ENCODE results near the gene FBXL16.

FBXL16 gene

GRCh38 chr16:676913-677312, 28.7 kb downstream of the FBXL16 start:
- no peak for DNase-seq (ENCODE audit: low read depth)

- DNase-seq (ENCODE audit: low read depth), result no peak
Observed at GRCh38 chr16:676565-676902, 29.1 kb downstream of the FBXL16 start.

- no peak for DNase-seq (ENCODE audit: low read depth)
Observed at GRCh38 chr16:675884-676564, 29.6 kb downstream of the FBXL16 start.

- DNase-seq (ENCODE audit: low read depth), result peak; percentile 55
Observed at GRCh38 chr16:674968-675883, 30.4 kb downstream of the FBXL16 start, which contains the start of gene RHBDL1. Gene RHBDL1 (plus strand): TSS chr16:675671. CDS start chr16:675791, 120 bp downstream.

GRCh38 chr16:674214-674881, 31.3 kb downstream of the FBXL16 start:
- no peak for DNase-seq (ENCODE audit: low read depth)

- no peak for DNase-seq (ENCODE audit: low read depth)
Observed at GRCh38 chr16:673399-673991, 32.1 kb downstream of the FBXL16 start.

- no peak for DNase-seq (ENCODE audit: low read depth)
Observed at GRCh38 chr16:672851-673250, 32.8 kb downstream of the FBXL16 start.

GRCh38 chr16:672371-672770, 33.2 kb downstream of the FBXL16 start:
- DNase-seq (ENCODE audit: low read depth), result no peak

- DNase-seq (ENCODE audit: low read depth), result no peak
Observed at GRCh38 chr16:671353-672131, 34.1 kb downstream of the FBXL16 start.

- DNase-seq (ENCODE audit: low read depth), result no peak
Observed at GRCh38 chr16:670485-671352, 34.9 kb downstream of the FBXL16 start.

- DNase-seq (ENCODE audit: low read depth), result no peak
Observed at GRCh38 chr16:669666-670065, 35.9 kb downstream of the FBXL16 start.

- no peak for DNase-seq (ENCODE audit: low read depth)
Observed at GRCh38 chr16:668519-669171, 37.0 kb downstream of the FBXL16 start.

- peak; percentile 81 for DNase-seq (ENCODE audit: low read depth)
Observed at GRCh38 chr16:667780-668518, 37.7 kb downstream of the FBXL16 start, which contains the start of gene RHOT2. Gene RHOT2 (plus strand): TSS chr16:668132. CDS start chr16:668200, 68 bp downstream.

- no peak for DNase-seq (ENCODE audit: low read depth)
Observed at GRCh38 chr16:667113-667779, 38.4 kb downstream of the FBXL16 start.

- no peak for DNase-seq (ENCODE audit: low read depth)
Observed at GRCh38 chr16:666572-666971, 39.0 kb downstream of the FBXL16 start.

GRCh38 chr16:662597-662996, 43.0 kb downstream of the FBXL16 start:
- DNase-seq (ENCODE audit: low read depth), result no peak

- no peak for DNase-seq (ENCODE audit: low read depth)
Observed at GRCh38 chr16:662095-662494, 43.5 kb downstream of the FBXL16 start.

GRCh38 chr16:661184-661821, 44.3 kb downstream of the FBXL16 start:
- no peak for DNase-seq (ENCODE audit: low read depth)
